ENCODE measurements around the gene OTUD5.
"Not testable (repeated sequence)": the region's sequence is repeated elsewhere in the genome, so short reads cannot be mapped to it uniquely, and the experiment has no call there.

The OTUD5 gene, protein sequence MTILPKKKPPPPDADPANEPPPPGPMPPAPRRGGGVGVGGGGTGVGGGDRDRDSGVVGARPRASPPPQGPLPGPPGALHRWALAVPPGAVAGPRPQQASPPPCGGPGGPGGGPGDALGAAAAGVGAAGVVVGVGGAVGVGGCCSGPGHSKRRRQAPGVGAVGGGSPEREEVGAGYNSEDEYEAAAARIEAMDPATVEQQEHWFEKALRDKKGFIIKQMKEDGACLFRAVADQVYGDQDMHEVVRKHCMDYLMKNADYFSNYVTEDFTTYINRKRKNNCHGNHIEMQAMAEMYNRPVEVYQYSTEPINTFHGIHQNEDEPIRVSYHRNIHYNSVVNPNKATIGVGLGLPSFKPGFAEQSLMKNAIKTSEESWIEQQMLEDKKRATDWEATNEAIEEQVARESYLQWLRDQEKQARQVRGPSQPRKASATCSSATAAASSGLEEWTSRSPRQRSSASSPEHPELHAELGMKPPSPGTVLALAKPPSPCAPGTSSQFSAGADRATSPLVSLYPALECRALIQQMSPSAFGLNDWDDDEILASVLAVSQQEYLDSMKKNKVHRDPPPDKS

GRCh38 chrX:48957477-48957826, at the start of gene OTUD5:
TSS of gene OTUD5 (minus strand) at chrX:48957607. CDS start at chrX:48957570, 37 bp downstream.
- DNase-seq (ENCODE audit: low read depth) = no peak

- no peak for DNase-seq (ENCODE audit: low read depth)
Measured at GRCh38 chrX:49003696-49004095, 46.3 kb upstream of the OTUD5 start.

DNA sequence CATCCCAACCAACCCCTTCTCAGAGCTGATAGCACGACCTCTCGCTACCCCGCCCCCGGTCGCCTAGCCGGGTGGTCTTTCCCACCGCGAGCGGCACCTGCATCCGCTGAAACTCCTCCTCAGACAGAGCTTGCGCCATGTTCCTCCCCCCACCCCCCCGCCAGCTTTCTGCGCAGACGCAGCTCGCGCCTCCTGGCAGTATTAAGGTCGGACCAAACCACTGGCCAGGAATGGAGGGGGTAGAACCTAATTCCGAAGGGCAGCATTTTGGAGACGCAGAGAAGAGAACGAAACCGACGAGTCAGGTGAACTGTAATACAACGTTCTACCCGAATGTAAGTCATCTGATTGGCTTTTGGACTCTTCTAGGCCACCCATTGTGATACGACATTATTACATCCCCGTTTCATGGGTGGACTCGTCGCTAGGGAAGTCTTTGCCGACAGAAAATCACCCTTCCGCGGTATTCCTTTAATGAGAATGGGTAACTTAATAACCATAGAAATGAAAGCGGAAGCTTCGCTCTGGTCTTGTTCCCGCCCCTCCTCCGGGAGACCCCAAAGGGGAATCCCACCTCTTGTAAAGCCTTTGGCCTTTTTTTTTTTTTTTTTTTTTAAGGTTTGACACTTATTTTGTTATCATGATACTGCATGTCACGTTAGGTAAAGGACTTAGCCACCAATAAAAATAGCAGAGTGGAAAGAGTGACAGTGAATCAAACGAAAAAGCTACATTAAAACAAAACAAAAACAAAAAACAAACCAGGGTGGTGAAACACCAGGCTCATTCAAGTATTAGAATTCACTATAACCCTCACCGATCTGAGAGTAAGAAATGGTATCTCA, 44.9 kb upstream of the OTUD5 start, which contains the start of gene GRIPAP1:
TSS of gene GRIPAP1 (minus strand) at position 174 of the 845 bp plus-strand sequence. CDS start at position 139, 35 bp downstream.
- peak; percentile 78 for DNase-seq (ENCODE audit: low read depth)

- peak; percentile 40 for DNase-seq (ENCODE audit: low read depth)
Measured at GRCh38 chrX:49001521-49002090, 44.2 kb upstream of the OTUD5 start.

- DNase-seq (ENCODE audit: low read depth) = no peak
Measured at GRCh38 chrX:49000636-49001035, 43.2 kb upstream of the OTUD5 start.

DNA sequence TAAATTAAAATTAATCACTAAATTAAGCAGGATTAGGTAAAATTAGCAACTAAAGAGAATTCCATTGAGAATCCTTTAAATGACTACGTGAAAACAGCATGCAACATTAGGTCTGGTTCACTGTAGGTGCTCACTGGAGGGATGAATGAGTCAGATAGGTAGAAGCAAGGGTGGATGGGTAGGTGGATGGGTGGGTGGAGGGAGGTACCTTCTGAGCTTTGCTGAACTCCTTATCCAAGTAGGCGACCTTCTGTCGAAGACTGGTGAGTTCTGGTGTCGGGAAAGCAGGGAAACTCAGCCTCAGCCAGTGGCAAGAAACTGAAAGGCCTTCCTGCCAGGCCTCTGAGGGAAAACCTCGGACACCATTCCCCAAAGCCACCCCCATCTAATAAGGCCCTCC, 41.6 kb upstream of the OTUD5 start:
- DNase-seq (ENCODE audit: low read depth) = no peak

GRCh38 chrX:48998391-48998790, 41.0 kb upstream of the OTUD5 start:
- DNase-seq (ENCODE audit: low read depth) = no peak

DNA sequence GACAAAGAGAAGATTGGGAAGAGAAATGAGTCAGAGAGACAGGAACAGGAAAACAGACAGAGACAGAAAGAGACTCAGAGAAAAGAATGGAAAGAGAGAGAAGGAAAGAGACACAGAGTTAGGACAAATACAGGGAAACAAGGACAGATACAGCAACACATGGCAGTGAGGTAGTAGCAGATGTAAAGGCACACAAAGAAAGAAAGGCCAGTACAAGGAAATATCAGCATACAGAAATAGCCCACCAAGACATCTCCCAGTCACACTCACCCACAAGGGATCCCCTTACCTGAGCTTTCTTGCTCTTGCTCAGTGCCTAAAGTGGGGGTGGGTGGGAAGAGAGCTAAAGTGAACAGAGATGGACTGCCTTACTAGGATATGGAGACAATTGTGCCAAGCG, 40.5 kb upstream of the OTUD5 start:
- no peak for DNase-seq (ENCODE audit: low read depth)

DNA sequence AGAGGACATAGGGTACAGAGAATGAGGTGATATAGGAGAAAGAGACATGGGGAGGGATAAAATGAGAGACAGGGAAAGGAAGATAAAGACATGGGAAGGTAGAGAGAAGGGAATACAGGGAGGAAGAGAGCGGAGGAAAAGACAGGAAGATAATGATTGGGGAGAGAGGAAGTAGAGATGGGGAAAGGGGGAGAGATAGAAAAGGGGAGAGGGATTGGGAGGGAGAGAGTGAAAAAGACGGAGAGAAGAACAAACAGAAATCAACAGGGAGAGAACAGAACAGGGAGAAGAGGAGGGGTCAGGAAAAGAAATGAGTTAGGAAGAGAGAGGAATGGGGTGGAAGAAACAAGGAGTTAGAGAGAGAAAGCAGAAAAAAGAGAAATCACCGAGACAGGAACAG, 40.0 kb upstream of the OTUD5 start:
- no peak for DNase-seq (ENCODE audit: low read depth)

DNA sequence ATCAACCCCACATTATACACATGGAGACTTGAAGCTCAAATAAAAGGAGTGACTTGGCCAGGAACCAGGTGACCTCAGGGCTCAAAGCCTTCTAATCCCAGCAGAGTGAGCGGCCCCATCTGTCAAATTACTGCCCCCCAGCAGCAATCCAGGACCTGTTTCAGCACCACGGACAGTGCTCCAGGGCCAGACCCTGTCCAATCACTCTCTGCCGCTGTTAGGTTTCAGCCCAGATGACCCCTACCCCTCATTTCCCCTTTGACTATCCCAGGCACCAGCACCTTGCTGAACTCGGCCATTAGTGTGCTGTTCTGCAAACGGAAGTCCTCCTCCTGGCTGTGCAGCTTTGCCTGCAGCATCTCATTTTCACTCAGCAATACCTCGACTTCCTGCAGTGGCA, 39.6 kb upstream of the OTUD5 start:
- DNase-seq (ENCODE audit: low read depth) = peak; percentile 12

DNA sequence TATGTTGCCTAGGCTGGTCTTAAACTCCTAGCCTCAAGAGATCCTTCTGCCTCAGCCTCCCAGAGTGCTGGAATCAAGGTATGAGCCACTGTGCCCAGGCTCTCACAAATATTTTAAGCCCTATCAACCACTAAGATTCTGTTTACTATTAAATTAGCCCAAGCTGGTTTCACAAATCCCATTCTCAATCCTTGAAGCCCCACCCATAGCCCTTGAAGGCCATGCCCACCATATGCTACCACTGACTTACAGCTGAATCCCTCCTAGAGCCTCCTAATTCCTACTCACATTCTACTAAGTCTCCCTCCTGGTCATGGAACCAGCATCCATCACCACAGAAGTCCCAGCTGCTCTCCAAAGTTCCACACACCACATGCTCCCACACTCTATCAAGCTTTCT, 34.9 kb upstream of the OTUD5 start:
- no peak for DNase-seq (ENCODE audit: low read depth)

- no peak for DNase-seq (ENCODE audit: low read depth)
Measured at GRCh38 chrX:48989483-48989882, 32.1 kb upstream of the OTUD5 start.

- DNase-seq (ENCODE audit: low read depth) = no peak
Measured at GRCh38 chrX:48983896-48984295, 26.5 kb upstream of the OTUD5 start.

GRCh38 chrX:48983081-48983480, 25.7 kb upstream of the OTUD5 start:
- no peak for DNase-seq (ENCODE audit: low read depth)

DNA sequence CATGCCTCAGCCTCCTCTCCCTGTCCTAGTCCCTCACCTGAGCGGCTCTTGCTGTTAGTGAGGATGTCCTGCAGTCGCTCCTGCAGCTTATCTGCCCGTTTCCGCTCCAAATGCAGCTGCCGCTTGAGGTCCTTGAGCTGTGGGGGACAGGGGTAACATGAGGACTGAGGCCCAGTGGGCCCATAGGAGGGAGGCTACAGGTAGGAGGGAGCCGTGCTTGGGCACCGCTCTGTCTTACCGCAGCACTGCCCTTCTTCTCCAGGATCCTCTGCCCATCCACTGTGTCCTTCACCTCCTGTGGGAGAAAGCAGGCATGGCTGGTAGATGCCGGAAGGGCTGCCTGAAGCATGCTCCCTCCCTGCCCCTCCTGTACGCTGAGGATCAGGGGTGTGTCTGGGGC, 23.8 kb upstream of the OTUD5 start:
- DNase-seq (ENCODE audit: low read depth) = no peak

DNA sequence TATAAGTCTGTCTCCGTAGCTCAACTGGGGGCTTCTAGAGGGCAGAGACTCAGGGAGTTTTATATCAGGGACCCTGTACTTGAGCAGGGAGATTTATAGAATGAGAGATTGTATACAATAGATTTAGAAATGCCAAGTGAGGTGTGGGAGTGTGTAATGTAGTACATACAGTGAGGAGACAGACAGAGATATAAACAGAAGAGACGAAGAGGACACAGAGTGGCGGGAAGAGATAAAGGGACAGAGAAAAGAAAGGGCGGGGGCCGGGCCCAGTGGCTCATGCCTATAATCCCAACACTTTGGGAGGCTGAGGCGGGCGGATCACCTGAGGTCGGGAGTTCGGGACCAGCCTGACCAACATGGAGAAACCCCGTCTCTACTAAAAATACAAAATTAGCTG, 22.9 kb upstream of the OTUD5 start:
- not testable (repeated sequence) for DNase-seq (ENCODE audit: low read depth)

DNA sequence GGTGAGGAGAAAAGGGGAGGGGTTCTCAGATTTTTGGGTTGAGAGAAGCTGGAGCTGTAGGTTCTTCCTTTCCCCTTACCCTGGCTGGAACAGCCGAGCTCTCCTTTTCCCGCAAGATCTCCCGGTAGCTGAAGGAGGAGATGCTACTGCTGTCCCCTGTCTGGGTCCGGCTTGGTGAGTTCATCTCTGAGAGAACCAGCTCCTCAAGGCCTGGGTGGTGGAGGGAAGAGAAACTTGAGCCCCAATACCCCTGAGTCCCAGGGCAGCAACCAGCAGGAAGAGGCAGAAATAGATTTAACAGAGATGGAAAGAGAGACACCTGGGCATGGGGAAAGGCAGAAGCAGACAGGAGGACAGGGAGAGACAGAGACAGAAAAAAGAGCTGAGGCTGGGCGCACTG, 20.8 kb upstream of the OTUD5 start:
- no peak for DNase-seq (ENCODE audit: low read depth)

DNA sequence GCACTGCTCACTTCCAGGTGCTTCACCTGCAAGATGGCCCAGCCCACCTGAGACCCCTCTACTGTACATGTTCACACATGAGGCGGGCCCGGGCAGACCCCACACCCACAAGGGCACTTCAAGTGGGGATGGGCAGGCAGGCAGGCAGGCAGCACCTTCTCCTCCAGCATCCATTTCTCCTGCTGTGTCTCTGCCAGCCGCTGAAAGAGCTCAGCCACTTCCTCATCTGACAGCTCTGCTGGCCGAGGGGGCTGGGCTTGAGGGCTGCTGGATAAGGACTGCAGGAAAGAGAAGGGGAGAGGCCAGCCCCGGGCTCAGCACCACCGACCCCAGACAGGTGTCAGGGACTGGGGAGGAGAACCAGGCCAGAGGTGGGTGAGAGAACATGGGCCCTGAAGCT, 18.7 kb upstream of the OTUD5 start:
- DNase-seq (ENCODE audit: low read depth) = no peak

DNA sequence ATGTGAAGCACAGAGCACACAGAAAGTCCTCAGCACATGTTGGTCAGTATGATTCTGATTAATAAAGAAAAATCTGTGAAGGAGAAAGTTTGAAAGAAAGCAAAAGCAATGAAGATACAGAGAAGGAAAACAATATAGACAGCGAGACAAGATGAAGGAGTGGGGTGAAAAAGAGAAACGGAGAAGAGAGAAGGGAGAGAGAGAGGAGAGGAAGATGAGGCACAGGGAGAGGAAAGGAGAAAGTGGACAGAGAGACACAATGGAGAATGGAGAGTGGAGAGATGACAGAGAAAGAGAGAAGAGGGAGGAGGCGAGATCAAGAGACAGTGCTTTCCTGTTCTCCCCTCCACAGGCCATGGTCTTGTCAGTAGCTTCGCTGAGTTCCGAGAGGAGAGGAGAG, 18.1 kb upstream of the OTUD5 start:
- DNase-seq (ENCODE audit: low read depth) = no peak

GRCh38 chrX:48975041-48975440, 17.6 kb upstream of the OTUD5 start:
- DNase-seq (ENCODE audit: low read depth) = no peak

DNA sequence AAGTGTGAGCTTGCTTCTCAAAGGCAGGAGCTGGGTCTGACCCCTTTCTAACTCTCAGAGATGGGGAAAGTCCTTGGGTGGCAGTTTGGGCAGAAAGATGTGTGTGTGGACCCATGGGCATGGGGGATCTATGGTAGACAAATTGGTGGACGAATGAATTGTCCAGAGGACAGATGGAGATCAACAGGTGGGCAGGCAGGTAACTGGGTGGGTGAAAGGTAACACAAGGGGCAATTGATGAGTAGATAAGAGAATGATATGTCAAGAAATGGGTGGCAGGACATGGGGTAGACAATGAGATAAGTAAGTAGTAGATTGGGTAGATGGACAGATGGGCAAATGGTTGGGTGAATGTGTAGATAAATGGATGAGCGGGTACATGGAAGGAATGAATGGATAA, 17.2 kb upstream of the OTUD5 start:
- DNase-seq (ENCODE audit: low read depth) = no peak

DNA sequence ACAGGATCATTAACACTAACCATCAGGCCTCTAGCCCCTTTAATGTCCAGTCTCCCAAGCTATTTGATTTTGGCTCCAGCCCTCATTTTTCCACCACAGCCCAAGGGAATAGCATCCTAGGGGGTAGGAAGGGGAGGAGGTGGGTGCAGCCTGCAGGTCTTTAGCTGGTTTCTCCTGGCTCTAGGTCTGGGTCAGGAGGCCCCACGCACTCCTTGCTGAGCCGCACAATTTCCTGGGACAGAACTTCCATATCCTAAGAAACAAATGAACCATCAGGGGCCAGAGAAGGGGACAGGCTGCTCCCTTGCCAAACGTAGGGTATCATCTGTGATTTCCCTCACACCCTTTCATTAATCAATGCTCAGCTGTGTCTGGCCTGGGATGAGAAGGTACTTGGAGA, 16.6 kb upstream of the OTUD5 start:
- DNase-seq (ENCODE audit: low read depth) = no peak
